ENCODE results near the gene EXOC6B.

GRCh38 chr2:72619626-72620025 lies 206.2 kb downstream of the EXOC6B start:
- no peak for TF ChIP-seq CTCF (tag by site-specific recombination; IDR thresholded peaks at IDR 0.05)
- TF ChIP-seq ZNF24 (tag by site-specific recombination; IDR thresholded peaks at IDR 0.05): no peak
- TF ChIP-seq ZNF747 (tag by site-specific recombination; IDR thresholded peaks at IDR 0.05): no peak
- TF ChIP-seq ZNF837 (tag by site-specific recombination; IDR thresholded peaks at IDR 0.05): no peak
- no peak for TF ChIP-seq KLF16 (tag by site-specific recombination; IDR thresholded peaks at IDR 0.05)
- TF ChIP-seq ZNF555 (tag by site-specific recombination; conservative IDR thresholded peaks at IDR 0.05): no peak
